Smooth muscle cell (in vitro differentiated cells): ENCODE results near the gene KCTD18. TPM values are rescaled to one million over a fixed set of nuclear protein-coding genes. Genes with fewer than 3 reads are reported as not detected.
A peak's percentile ranks its signal among the peaks of the same experiment; 100 is the strongest.

Experiments
- DNase-seq: peaks from one replicate; lab custom pipeline; 2025; ENCODE audit not compliant: unreplicated experiment; lab: John Stamatoyannopoulos, UW
- H2AFZ ChIP-seq: fragments of 200-600 bp; sonication (generic); 2 replicates; pipeline ENCODE4 v1.6.0; 2016; ENCODE audit warnings: antibody characterized with exemption, low read depth, mild to moderate bottlenecking
- H3F3A ChIP-seq: fragments of 200-600 bp; sonication (generic); 2 replicates; pipeline ENCODE4 v1.6.0; 2017; ENCODE audit warnings: antibody characterized with exemption, low read depth
- H3K27ac ChIP-seq: fragments of 200-600 bp; sonication (generic); 2 replicates; pipeline ENCODE4 v1.5.1; 2016; ENCODE audit warnings: low read depth, mild to moderate bottlenecking
- H3K27me3 ChIP-seq: fragments of 200-600 bp; sonication (generic); 2 replicates; pipeline ENCODE4 v1.6.1; 2016; ENCODE audit warnings: low read depth, mild to moderate bottlenecking
- H3K36me3 ChIP-seq: fragments of 200-600 bp; sonication (generic); 2 replicates; pipeline ENCODE4 v1.5.1; 2016; ENCODE audit warnings: low read depth
- H3K4me1 ChIP-seq: fragments of 200-600 bp; sonication (generic); 2 replicates; pipeline ENCODE4 v1.5.1; 2016; ENCODE audit warnings: low read depth
- H3K4me2 ChIP-seq: fragments of 200-600 bp; sonication (generic); 2 replicates; pipeline ENCODE4 v1.6.0; 2016; ENCODE audit warnings: mild to moderate bottlenecking
- H3K4me3 ChIP-seq: fragments of 200-600 bp; sonication (generic); 2 replicates; pipeline ENCODE4 v1.5.1; 2016; ENCODE audit warnings: mild to moderate bottlenecking
- H3K79me2 ChIP-seq: fragments of 200-600 bp; sonication (generic); 2 replicates; pipeline ENCODE4 v1.6.0; 2016; ENCODE audit warnings: low read depth, mild to moderate bottlenecking
- H3K9ac ChIP-seq: fragments of 200-600 bp; sonication (generic); 2 replicates; pipeline ENCODE4 v1.6.0; 2016; ENCODE audit warnings: low read depth
- H3K9me3 ChIP-seq: fragments of 200-600 bp; sonication (generic); replicated peaks from 2 replicates; pipeline ENCODE4 v1.5.1; 2016; ENCODE audit warnings: low read depth
- H4K20me1 ChIP-seq: fragments of 200-600 bp; sonication (generic); 2 replicates; pipeline ENCODE4 v1.6.0; 2016; ENCODE audit warnings: low read depth
- WGBS: methylation state at CpG from one replicate; pipeline ENCODE4 v1.1.7; 2016; ENCODE audit warnings: low lambda C conversion rate; 5-methylcytosine and 5-hydroxymethylcytosine counted together
- polyA plus RNA-seq: library from polyadenylated mRNA; unstranded; fragments of >200 nt; fragmentation: Nextera tagmentation; extraction: Ambion mirVana; gene quantifications from 2 replicates; pipeline ENCODE4 v1.2.1, GENCODE V29; 2016
- total RNA-seq: library from RNA; depleted of rRNA; stranded (reverse); fragments of >200 nt; gene quantifications from 2 replicates; pipeline ENCODE4 v1.2.3, GENCODE V29; 2014
- TF ChIP-seq, protein P1 (sequence below): fragments of 200-600 bp; sonication (generic); IDR thresholded peaks from 2 replicates; pipeline ENCODE4 v1.5.1; 2017; ENCODE audit warnings: borderline replicate concordance, mild to moderate bottlenecking, antibody characterized with exemption; ENCODE audit not compliant: insufficient read depth, poor library complexity, severe bottlenecking

Gene KCTD18
- total RNA-seq (10.9 and 22.5 TPM in 2 replicates), polyA plus RNA-seq (10.1 and 10.3 TPM in 2 replicates)

DNA sequence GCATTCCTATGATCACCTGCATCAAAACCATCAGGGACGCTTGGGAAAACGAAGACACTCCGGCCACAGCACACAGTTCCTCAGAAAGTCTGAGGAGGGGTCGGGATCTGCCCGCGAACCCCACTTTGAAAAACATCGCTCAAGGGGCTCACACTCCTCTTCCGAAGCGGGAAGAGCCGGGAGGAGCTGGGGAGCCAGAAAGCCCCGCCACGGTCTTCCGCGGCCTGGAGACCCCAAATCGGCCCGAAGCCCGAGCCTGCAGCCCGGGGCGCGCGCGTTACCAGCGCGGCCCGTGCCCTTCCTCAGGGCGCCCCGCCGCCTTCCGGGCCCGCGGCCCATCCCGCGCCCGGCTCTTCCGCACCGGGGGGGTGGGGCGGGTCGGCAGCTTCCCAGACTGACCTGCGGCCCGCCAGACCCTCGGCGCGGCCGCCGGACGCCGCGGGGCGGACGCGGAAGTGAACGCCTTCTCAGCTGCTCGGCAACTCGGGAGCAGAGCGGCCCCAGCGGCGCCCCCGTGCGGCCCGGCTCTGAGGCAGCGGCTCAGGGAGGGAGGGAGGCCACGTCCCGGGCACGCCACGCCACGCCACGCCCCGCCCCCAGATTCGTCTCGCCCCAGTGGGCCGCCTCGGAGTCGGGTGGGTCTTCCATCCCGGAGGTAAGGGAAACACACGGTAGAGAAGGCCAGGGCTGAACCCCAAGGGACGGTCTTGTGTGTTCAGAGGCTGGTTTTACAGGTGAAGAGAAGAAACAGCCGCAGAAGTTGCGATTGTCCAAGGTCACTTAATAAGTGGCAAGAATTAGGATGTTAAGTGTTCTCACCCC lies at the start of gene KCTD18:
Gene KCTD18, minus strand, starts transcription at position 457 of the 822 bp plus-strand sequence. CDS start 3,052 bp downstream, outside the sequence.
- Histone ChIP-seq H2AFZ (peak within 1 kb of the TSS; percentile 95), H3K4me2 (peak within 1 kb of the TSS; percentile 91), H3K4me3 (peak within 1 kb of the TSS; percentile 90), H3F3A (peaks cover 7% of the 10 kb centered on the region), H3K79me2 (peaks cover 7% of the 10 kb centered on the region), H3K27me3 (no peaks in the 10 kb centered on the region), H3K9ac (peak within 1 kb of the TSS; percentile 77), H4K20me1 (no peaks in the 10 kb centered on the region), H3K36me3 (no peaks in the 10 kb centered on the region), H3K4me1 (peaks cover 9% of the 10 kb centered on the region), H3K9me3 (no peaks in the 10 kb centered on the region), H3K27ac (peak within 1 kb of the TSS; percentile 18)
- DNase-seq: peak; percentile 63
- 4% methylated on average over 48 of the region's 78 CpGs for WGBS
- TF ChIP-seq, protein P1, sequence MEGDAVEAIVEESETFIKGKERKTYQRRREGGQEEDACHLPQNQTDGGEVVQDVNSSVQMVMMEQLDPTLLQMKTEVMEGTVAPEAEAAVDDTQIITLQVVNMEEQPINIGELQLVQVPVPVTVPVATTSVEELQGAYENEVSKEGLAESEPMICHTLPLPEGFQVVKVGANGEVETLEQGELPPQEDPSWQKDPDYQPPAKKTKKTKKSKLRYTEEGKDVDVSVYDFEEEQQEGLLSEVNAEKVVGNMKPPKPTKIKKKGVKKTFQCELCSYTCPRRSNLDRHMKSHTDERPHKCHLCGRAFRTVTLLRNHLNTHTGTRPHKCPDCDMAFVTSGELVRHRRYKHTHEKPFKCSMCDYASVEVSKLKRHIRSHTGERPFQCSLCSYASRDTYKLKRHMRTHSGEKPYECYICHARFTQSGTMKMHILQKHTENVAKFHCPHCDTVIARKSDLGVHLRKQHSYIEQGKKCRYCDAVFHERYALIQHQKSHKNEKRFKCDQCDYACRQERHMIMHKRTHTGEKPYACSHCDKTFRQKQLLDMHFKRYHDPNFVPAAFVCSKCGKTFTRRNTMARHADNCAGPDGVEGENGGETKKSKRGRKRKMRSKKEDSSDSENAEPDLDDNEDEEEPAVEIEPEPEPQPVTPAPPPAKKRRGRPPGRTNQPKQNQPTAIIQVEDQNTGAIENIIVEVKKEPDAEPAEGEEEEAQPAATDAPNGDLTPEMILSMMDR: peak; percentile 64

DNA sequence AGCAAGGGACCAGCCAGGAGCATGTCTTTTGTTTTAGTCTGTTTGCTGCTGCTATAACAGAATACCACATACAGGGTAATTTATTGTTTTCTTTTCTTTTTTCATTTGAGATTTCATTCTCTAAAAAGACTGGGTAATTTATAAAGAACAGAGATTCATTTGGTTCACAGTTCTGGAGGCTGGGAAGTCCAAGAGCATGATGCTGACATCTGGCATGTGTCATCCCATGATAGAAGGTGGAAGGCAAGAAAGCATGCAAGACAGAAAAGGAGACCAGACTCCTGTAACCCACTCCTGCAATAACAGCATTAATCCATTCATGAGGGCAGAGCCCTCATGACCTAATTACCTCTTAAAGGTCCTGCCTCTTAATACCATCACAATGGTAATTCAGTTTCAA lies 30.9 kb upstream of the KCTD18 start:
- H3K4me1 ChIP-seq: no peaks in the 10 kb centered on the region
- no peak for DNase-seq
- H3K9ac ChIP-seq: no peak overlapping the region
- H3K27me3 ChIP-seq: no peaks in the 10 kb centered on the region
- H3K27ac ChIP-seq: no peak overlapping the region
- H3K4me3 ChIP-seq: no peak overlapping the region
- no peaks in the 10 kb centered on the region for H4K20me1 ChIP-seq
- no peaks in the 10 kb centered on the region for H3F3A ChIP-seq
- H3K4me2 ChIP-seq: no peak overlapping the region
- H3K79me2 ChIP-seq: peaks cover 3% of the 10 kb centered on the region
- TF ChIP-seq, protein P1: no peak
- H3K36me3 ChIP-seq: no peaks in the 10 kb centered on the region
- peaks cover 2% of the 10 kb centered on the region for H3K9me3 ChIP-seq
- H2AFZ ChIP-seq: no peak overlapping the region

DNA sequence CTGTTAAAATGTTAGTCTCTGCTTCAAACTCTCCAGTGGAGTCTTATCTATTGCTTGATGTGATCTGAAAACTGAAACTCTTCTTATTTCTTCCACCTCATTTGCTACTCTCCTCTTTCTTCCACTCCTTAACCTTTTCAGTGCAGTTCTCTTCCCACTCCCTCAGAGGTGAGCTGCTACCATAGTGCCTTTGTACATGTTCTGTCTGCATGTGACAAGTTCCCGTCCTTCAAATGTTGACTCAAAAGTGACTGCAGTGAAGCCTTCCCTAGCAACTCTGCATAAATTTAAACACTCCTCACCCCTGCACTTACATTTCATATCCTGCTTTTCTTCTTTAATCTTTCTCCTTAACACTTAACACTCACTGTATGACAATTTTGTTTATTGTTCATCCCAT lies 28.3 kb upstream of the KCTD18 start:
- no peaks in the 10 kb centered on the region for H3K36me3 ChIP-seq
- H3F3A ChIP-seq: no peaks in the 10 kb centered on the region
- no peaks in the 10 kb centered on the region for H3K4me1 ChIP-seq
- H3K27me3 ChIP-seq: no peaks in the 10 kb centered on the region
- peaks cover 2% of the 10 kb centered on the region for H3K9me3 ChIP-seq
- TF ChIP-seq, protein P1: no peak
- DNase-seq: no peak
- H3K9ac ChIP-seq: no peak overlapping the region
- H2AFZ ChIP-seq: no peak overlapping the region
- no peak overlapping the region for H3K4me3 ChIP-seq
- peaks cover 3% of the 10 kb centered on the region for H3K79me2 ChIP-seq
- no peaks in the 10 kb centered on the region for H4K20me1 ChIP-seq
- 100% methylated on average over 1 of the region's 1 CpG for WGBS
- no peak overlapping the region for H3K27ac ChIP-seq
- H3K4me2 ChIP-seq: no peak overlapping the region

DNA sequence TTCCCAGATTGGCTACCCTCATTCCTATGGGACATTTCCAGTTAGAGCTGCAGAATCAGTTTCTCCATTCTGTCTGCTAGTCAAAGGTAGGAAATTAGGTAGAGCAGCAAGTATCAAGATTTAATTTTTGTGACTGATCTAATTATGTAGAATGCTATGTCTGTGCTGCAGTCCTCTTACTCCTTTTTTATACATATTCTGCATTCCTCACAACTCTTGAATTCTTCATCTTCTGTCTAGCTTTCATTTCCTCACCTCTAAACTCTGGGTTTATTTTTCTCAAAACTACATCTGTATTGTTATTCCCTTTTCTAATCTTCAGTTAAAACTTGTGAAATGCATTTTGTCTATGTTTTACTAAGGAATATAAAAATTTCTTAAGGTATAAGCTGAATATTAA lies 24.7 kb upstream of the KCTD18 start:
- TF ChIP-seq, protein P1: no peak
- no peak overlapping the region for H2AFZ ChIP-seq
- no peaks in the 10 kb centered on the region for H3K4me1 ChIP-seq
- H3K27me3 ChIP-seq: no peaks in the 10 kb centered on the region
- H3K36me3 ChIP-seq: no peaks in the 10 kb centered on the region
- H3K27ac ChIP-seq: no peak overlapping the region
- no peak overlapping the region for H3K4me2 ChIP-seq
- H3K4me3 ChIP-seq: no peak overlapping the region
- H3K9me3 ChIP-seq: peaks cover 2% of the 10 kb centered on the region
- H3K79me2 ChIP-seq: peaks cover 9% of the 10 kb centered on the region
- no peak for DNase-seq
- no peak overlapping the region for H3K9ac ChIP-seq
- no peaks in the 10 kb centered on the region for H4K20me1 ChIP-seq
- no peaks in the 10 kb centered on the region for H3F3A ChIP-seq
